ENCODE results near the gene PLEKHA1.
A peak's percentile ranks its signal among the peaks of the same experiment; 100 is the strongest.

Gene PLEKHA1

DNA sequence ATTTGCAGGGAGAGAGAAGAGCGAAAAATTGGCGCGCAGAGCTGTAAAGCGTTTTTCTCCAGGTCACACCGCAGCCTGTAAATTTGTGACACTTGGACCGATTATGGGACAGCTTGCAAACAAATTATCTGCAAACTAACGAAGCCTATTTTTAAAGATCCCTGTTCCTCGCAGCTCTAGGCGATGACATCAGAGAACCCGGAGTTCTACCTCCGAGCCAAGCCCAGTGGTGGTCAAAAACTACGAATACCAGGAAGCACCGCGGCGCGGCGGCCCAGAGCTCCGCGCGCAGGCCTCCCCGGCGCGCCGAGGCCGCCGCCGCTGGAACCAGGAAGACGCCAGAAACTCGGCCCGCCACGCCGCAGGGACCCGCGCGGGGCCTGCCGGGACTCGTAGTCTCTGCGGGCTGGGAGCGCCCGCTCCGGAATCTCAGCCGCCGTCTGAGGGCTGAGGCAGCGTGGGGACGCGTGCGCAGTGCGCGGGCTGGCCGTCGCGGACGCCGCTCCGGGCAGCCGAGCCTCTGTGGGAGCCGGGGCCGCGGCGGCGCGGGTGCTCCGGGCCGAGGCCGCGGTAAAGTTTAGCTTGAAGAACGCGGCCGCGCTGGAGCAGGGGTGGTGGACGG, at the start of gene PLEKHA1:
PLEKHA1 (plus strand) TSS at position 472 of the 622 bp plus-strand sequence. CDS start 18,493 bp downstream, outside the sequence.
- DNase-seq, result peak; percentile 91

DNA sequence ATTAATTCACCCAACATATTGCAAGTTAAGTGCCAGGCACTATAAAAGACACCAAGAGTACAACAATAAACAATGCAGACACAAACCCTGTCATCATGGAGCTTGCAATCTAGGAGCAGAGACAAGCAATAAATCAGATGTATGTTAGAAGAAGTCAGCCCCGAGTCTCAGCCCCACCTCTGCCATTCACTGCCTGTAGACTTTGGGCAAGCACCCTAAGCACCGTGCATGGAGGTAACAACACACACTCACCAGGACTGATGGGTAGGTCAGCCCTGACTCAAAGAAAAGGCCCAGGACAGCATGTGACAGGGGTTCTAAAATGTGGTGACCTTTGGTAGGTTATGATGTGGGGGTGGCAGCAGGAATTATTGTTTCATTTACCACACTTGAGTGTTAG, 49.3 kb upstream of the PLEKHA1 start:
- no peak for DNase-seq

DNA sequence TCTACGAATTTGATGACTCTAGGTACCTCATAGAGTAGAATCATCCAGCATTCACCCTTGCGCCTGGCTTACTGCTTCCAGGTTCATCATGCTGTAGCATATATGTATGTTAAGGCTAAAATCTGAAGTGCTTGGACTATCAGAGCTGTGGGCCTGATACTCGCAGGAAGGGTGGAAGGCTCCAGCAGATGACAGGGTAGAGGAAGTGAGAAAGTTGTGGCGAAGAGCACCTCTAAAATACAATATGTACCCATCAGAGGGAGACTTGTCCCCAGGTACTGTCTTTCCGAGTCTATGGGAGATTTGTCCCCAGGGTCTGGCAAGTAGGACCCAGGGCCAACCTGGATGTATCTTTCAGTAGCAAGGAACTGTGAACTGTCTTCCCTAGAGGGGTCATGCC, 48.1 kb upstream of the PLEKHA1 start:
- no peak for DNase-seq

DNA sequence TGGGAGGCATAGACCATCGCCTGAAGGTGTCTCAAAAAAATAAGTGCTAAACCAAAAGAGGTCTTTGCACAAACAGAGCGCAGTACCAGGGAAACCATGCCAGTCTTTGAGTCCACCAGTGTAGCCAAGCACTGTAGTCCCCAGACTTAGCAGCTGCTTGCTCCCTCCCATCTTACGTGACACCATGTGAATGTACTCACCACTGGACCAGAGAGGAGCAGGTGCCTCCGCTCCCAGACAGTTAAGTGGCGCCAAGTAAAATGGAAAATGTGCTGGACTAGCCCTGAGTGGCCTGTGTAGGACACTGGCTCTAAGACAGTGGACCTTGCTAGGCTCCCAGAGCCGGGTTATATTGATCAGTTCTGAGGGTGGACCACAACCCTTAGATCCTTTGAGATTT, 47.7 kb upstream of the PLEKHA1 start:
- peak; percentile 8 for DNase-seq

DNA sequence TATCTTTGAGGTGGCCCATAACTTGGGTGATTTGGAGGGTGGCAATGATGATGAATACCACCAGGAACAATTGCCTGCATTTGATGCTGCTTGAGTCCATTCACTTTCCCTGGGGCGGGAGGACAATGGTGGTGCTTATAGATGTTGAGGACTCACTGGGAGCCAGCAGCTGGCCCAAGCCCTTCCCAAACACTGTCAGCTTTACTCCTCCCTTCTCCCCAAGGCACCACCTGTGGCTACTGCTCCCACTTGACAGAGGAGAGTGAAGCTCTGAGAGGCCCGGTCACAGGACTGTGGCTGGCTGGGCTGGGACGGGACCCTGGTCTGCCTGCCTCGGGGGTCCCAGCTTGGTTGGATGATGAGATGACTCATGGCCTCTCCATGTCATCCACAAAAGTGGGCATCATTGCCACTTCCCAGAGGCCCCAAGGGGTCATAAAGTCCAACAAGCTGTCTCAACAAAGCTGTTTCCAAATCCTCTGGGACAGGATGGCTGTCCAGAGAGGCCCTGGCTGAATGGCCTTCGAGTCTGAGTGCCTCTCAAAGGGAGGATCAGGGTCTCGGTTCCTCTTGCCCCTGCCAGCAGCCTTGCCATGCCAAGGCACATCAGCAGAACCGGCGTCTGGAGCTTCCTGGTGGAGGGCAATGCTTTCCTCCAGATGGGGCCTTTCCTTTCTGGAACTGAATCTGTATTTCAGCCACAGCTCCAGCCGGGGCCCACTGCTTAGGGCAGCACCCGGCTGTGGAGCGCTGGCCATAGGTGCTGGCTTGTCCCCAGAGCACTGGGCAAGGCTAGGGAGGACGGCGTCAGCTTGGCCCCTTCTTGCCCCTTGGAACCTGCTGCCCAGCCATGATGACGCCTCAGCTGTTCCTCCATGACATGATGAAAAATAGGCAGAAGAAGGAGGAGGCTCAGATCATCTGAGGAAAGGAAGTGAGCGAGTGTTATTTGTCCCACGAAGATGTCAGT, 47.0 kb upstream of the PLEKHA1 start:
- DNase-seq, result no peak

DNA sequence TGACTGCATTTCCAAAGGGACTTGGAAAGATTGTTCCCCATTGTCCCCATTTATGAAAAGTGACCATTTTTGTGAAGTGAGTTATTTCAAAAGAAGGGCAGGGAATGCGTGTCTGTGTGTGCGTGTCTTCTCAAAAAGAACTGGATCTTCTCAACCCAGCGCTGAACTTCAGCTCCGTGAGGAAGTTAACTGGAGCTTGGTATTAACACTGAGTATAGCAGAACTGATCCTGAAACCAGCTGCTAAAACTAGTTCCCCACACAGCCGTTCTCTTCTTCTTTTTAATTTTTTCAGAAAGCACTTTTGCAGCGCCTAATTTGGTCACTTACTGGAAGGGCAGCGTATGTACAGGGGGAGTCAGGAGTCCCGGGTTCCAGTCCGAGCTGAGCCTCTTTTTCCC, 45.8 kb upstream of the PLEKHA1 start:
- no peak for DNase-seq

DNA sequence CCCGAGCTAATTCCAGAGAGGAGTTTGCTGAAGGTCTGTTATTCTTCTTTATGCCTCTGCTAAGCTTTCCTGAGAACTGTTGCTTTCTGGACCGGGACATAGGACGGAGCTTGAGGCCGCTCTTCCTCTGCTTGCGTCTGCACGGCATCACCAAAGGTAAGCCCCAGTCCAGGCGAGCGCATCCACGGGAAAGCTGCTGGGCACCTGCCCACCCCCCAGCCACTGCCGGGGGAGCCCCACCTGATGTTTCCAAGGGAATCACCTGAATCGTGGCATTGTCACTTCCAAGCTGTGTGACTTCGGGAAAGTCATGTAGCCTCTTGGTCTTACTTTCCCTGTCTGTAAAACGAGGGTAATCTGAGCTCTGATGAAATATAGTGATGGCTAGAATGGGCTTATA, 45.1 kb upstream of the PLEKHA1 start:
- no peak for DNase-seq

DNA sequence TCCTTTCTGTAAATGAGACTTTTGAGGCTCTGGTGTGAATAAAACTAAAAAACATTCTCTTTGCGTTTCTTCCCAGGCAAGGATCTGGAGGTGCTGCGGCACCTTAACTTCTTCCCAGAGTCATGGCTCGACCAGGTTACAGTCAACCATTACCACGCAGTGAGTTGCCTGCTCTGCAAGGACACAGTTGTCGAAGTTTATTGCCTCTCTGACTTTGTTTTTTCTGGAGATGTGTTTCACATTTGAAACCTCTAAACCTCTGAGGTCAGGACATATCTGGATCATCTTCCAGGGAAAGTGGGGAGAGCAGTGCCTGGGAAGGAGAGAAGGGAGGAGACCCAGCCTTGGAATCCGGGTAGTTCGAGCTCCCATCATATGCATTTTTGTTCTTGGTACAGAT, 43.4 kb upstream of the PLEKHA1 start:
- DNase-seq, result no peak

DNA sequence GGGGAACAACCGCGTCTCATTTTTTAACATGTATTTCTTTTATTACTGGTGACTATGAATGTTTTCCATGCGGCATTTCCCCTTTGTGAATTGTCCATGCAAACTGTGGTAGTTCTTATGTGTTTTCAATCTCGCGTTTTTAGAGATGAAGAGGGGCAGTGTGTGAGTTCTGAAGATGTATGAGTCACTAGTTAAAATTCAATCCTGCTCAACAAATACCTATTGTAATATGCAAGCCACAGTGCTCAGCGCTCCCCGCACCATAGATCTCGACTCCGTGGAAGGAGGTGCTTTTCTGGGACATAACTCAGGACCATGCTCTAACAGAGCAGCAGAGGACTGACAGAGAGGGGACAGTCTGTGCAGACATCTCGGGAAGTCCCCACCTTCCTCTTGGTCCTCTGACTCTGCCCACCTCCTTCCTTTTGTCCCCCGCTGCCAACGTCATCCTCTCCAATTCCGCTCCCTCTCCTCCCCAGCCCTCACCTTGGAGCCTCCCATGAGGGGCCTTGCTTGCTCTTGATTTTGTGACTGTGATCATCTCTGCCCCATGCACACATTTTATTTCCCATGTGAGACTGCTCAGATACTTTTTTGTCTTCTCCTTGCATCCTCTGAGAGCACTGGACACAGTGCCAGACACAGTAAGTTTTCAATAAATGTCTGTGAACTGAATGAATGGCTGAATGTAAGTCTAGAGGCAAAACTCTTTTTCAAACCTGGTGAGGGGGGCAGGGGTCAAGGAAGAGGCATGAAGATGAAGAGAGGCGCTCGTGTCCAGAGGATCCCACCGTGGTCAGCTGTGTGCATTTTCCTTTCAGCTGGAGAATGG, 42.7 kb upstream of the PLEKHA1 start:
- DNase-seq, result no peak

DNA sequence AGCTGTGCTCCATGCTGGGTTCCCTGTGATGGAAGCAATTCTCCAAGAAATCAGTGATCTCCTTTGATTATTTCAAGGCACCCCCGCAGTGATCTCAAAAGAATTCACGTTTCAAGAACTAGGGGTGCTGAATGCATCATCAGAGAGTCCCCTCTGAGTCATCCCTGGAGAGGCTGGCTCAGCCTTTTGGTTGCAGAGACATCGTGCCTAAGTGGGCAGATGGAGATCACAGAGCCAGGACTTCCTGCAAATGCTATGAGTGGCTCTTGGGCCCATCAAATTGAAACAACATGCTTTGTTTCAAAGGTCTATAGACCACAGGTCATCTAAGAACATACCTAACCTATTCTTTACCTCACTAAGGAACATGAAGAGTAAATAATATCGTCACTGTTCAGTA, 41.5 kb upstream of the PLEKHA1 start:
- no peak for DNase-seq

DNA sequence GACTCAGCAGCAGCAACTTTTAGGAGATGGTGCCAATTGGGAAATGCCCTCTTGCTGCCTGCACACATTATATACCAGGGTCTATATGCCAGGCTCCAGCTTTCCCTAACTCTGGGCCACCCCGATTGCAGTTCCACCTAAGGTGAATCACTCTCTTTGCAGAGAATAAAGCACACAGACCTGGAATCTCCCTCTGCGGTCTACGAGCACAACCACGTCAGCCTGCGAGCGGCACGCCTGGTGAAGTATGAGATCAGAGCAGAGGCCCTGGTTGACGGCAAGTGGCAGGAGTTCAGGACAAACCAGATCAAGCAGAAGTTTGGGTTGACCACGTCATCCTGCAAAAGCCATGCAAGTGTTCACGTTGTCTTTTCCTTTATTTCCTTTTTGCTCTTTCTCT, 38.2 kb upstream of the PLEKHA1 start:
- no peak for DNase-seq

DNA sequence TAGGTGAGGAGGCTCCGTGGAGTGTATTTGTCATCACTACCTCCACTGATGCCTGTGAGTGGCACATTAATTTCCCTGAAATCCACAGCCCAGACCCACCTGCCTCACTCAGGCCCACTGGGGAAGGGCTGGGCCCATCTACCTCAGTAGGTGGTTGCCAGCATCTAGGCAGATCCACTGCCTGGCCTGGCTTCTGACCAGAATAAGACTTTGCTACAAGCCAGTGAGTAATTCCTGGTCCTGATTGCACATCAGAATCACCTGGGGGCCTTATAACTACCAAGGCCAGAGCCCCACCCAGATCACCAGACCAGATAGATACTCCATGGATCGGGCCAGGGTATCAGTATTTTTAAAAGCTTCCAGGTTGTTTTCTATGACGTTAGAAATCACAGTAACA, 37.5 kb upstream of the PLEKHA1 start:
- DNase-seq, result no peak

DNA sequence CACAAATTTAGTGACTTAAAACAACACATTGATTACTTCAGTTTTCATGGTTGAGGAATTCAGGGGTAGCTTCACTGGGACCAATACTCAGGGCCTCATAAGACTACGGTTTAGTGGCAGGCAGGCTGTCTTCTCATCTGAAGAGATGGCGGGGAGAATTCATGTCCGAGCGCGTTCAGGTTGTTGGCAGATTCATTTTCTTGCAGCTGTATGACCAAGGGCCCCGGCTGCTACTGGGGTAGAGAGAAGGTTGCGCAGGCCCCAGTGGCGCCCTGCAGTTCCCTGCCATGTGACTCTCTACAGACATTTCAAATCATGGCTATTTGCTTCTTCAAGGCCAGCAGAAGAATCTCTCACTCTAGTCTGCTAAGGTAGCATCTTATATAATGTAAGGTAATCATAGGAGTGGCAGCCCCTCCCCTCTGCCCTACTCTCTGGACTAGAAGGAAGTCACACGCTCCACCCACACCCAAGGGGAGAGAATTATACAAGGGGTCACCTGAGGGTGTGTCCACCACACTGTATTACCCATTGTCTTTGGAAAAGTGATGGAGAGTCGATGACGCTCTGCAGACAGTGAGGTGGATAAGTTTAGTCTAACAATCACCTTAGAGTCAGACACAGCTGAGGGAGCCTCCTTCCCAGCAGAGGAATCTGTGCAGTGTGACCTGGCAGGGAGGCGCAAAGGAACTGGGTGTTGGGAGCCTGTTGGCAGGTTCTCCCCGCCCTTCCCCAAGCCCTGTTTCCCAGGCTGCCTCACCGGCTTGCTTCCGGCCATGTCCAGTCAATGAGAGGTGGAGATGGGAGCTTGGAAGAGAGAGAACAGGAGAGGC, 35.7 kb upstream of the PLEKHA1 start:
- DNase-seq, result no peak

DNA sequence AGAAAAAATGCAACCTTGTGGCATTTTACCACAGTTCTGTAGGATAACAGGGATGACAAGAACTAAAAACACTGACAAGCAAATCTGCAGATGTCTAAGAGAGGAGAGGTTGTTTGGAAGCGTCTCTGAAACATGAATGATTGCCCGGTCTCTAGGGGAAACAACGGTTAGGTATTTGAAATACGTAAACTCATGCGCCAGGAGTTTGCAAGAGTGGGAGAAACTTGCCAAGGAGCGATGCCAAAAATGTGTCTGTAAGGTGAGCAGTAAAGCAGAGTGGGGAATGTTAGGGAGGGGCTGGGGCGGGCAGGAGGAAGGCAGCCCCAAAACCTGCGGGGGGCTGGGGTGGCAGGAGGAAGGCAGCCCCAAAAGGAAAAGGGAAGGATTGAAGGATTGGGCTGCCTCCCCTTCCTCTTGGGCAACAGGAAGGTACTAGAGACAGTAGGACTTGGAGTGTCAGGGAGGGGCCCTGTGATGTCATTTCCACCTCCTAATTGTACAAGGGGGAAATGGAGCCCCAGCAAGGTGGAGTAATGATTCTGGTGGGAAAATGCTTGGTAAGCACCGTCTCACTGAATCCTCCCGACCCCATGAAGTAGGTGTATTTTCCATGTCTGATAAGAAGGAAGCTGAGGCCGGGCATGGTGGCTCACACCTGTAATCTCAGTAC, 33.2 kb upstream of the PLEKHA1 start:
- no peak for DNase-seq

DNA sequence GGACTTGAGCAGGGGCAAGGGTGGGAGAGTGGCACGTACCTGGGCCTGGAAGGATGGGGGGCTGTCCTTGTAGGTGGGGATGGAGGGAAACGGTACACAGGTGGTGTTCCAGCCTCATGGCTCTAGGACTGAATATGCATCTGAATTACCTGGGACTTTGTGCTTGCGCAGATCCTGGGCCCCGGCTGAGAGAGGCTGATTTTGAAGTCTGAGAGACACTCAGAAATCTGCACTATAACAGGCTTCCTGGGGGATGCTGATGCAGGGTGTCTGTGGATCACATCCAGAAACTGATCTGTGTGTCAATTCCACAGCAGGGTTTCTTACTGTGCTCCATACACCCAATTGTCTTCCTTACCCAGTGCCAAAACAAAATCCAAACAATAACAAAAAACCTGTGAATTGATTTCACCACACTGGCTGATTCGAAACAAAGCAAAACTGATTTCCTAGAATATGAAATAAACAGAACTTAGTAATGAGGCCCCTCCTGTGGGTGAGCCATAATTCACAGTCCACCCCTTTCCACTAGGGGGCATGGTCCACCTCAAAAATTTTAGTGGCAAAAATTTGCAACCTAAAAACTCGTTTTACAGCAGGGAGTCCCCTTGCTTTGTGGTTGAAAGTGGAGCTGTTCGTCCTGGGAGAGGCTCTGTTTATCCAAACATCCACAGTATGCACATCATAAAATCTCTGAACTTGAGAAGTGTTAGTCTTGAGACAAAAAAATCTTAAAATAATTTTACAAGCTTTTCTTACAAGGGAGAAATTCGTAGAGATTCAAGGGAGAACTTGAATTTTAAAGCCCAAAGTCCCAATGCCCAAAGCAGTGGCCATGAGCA, 32.0 kb upstream of the PLEKHA1 start:
- DNase-seq, result peak; percentile 8

DNA sequence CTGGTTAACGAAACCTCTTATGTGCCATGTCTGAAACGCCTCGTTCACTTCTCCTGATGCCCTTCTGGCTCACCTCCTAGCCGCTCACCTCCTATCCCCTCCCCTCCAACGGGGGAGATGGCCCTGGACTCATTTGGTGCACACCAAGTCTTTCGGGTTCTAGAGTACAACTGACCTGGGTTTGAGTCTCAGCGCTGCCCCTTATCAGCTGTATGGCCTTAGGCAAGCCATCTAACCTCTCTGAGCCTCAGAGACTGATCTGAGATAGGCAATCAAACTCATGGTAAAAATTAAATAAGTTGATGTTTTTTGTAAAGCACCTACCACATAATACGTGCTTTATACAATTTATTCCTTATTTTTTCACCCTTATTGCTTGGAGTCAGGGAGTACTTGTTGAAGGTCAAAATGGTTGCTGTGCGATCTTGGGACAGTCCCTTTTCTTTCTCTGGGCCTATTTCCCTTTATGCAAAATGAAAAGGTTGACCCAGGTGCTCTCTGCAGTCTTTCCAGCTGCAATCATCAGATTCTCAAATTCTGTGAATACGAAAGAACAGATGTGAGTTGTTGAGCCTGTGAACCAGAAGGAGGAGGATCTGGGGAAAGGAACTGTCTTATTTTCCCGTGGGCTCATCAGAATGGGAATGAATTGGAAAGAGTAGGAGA, 31.2 kb upstream of the PLEKHA1 start:
- DNase-seq, result no peak

DNA sequence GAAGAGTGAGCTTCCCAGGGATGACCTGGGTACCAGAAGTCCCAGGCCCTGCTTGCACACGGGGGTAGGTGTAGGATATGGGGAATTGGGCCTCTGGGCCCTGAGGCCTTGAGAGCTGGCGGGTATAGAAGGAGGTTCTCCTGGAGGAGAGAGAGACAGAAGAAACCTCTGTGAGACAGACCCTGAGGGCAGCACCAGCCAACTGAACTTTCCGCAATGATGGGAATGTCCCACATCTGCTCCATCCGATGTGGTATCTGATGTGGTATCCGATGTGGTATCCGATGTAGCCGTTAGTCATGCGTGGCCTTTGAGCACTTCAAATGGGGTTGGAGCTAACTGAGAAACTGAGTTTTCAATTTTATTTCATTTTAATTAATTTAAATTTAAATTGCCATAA, 30.6 kb upstream of the PLEKHA1 start:
- DNase-seq, result no peak

DNA sequence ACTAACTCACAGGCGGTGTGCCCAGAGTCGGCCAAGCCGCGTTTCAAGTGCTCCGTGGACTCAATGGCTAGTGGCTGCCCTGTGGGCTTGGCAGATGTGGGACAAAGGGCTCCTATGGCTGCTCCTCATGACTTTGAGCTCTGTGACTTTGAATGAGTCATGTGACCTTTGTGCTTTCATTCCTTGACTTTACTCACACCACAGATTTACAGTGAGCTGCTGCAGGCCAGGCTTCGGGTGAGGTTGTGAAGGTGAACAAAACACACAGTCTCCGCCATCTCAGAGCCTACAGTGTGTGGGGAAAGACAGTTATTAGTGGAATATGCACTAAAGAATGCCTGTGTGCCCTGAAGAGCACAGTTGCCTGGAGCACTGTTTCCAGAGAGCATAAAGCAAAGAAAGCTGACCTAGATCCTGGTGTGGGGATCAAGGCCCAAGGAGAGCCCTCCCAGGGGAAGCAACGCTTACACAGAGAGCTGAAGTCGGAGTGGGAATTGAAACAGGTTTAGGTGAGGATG, 29.7 kb upstream of the PLEKHA1 start:
- DNase-seq, result no peak

DNA sequence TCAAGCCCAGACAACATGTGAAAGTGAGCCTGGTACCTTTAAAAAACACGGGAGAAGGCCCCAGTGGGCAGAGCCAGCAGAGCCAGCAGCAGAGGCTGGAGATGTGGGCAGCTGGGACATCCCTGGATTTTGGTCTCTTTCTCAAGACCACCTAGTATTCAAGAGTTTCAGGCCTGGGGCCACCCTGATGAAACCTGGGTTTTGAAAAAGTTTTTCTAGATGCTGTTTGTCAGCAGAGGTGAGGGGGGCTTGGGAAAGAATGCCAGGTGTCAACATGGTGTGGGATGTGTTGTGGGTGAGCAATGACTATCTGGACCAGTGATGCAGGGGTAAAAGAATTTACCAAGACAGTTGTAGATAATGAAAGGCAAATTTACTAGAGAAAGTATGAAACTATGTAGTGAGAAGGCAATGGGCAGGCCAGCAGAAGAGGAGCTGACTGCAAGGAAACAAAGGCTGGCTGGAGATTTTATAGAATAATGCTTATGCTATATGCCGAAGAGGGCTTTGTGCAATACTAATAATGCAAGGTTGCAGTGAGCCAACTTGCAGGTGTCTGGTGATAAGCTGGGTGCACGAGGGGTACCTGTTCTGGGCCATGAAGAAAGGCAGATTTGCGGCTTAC, 28.1 kb upstream of the PLEKHA1 start:
- no peak for DNase-seq
